GM12874 (cell line): ENCODE data around the gene PSMC3IP.

ENCODE experiments used
- CTCF ChIP-seq: IDR thresholded peaks from 2 replicates; pipeline ENCODE4 v1.5.1; 2011; ENCODE audit warnings: low read depth, mild to moderate bottlenecking, control low read depth, low read length, moderate library complexity; ENCODE audit not compliant: insufficient read depth

Gene PSMC3IP

DNA sequence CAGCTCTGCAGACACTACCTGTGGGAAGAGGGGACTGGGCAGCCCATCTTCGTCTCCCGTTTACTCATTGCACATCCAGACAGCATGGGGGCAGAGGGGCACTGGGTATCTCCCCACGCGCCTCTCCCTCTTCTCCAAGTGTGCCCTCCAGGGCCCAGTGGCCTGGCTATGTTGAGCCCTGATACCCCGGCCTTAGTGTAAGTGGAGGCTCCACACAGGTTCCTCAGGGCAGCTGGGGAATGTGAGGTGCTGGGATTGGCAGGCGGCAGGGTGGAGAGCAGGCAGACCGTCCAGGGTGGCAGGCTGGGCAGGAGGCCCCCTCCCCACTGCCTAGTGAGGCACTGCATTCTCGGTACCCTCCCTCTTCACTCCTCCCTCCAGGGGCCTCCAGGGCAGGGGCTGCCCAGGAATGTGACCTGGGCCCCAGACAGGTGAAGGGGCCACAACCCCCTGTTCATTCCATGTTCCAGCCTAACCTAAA lies 54.7 kb downstream of the PSMC3IP start:
- TF ChIP-seq CTCF, result no peak
